IMR-90 (cell line): ENCODE results near the gene ZNF621. TPM values are rescaled to one million over a fixed set of nuclear protein-coding genes. Genes with fewer than 3 reads are reported as not detected.

ENCODE experiments used
- ATAC-seq: fragments of 200-7000 bp; cut with Tn5 transposase; 2 replicates; pipeline ENCODE4 v1.9.1; 2020; ENCODE audit warnings: low read depth, mild to moderate bottlenecking, moderate library complexity
- BruUV-seq: library from RNA; stranded (reverse); fragments of 400-500 nt; replicated peaks from 2 replicates; lab custom pipeline; 2021; lab: Mats Ljungman, UMichigan
- CTCF ChIA-PET: fragments of 300-600 bp; formaldehyde crosslinking; extraction: SDS; loops from one replicate; lab custom pipeline; 2021; ENCODE audit warnings: antibody characterized with exemption; lab: Yijun Ruan, JAX
- POLR2A ChIA-PET: fragments of 300-600 bp; sonication (Branson Sonifier 250); formaldehyde crosslinking; loops from one replicate; lab custom pipeline; 2022; ENCODE audit warnings: antibody characterized with exemption; ENCODE audit not compliant: unreplicated experiment; lab: Charles Lee
- DNase-seq: peaks from one replicate; pipeline ENCODE4 v3.0.0; 2013
- H2AFZ ChIP-seq: replicated peaks from 2 replicates; pipeline ENCODE3; 2013; ENCODE audit warnings: low read length, mild to moderate bottlenecking; ENCODE audit not compliant: poor library complexity
- H2AK5ac ChIP-seq: 2 replicates; pipeline ENCODE4 v1.6.1; 2013; ENCODE audit warnings: low read depth, low read length, inconsistent platforms
- H2AK9ac ChIP-seq: replicated peaks from 2 replicates; pipeline ENCODE3; 2013; ENCODE audit warnings: mild to moderate bottlenecking, low read depth, low read length, moderate library complexity; ENCODE audit not compliant: poor library complexity
- H2BK120ac ChIP-seq: 2 replicates; pipeline ENCODE4 v1.6.1; 2013; ENCODE audit warnings: low read depth, low read length, inconsistent platforms
- H2BK15ac ChIP-seq: 3 replicates; pipeline ENCODE4 v1.6.1; 2013; ENCODE audit warnings: low read depth, low read length, inconsistent platforms
- H2BK20ac ChIP-seq: 2 replicates; pipeline ENCODE4 v1.6.1; 2013; ENCODE audit warnings: low read depth, mild to moderate bottlenecking, inconsistent platforms, low read length, moderate library complexity
- H2BK5ac ChIP-seq: 2 replicates; pipeline ENCODE4 v1.6.1; 2013; ENCODE audit warnings: mild to moderate bottlenecking, low read depth, low read length, inconsistent platforms; ENCODE audit not compliant: poor library complexity, severe bottlenecking
- H3K14ac ChIP-seq: replicated peaks from 2 replicates; pipeline ENCODE4 v1.6.1; 2013; ENCODE audit warnings: low read depth, low read length, inconsistent platforms
- H3K18ac ChIP-seq: 2 replicates; pipeline ENCODE4 v1.6.1; 2013; ENCODE audit warnings: low read depth, low read length, control low read depth
- H3K23ac ChIP-seq: 2 replicates; pipeline ENCODE4 v1.6.1; 2013; ENCODE audit warnings: low read depth, low read length, inconsistent platforms
- H3K27ac ChIP-seq: 2 replicates; pipeline ENCODE4 v1.5.1; 2013; ENCODE audit warnings: mild to moderate bottlenecking, control low read depth, low read length; ENCODE audit not compliant: insufficient read depth
- H3K27me3 ChIP-seq: 2 replicates; pipeline ENCODE4 v1.6.1; 2013; ENCODE audit warnings: low read length; ENCODE audit not compliant: control insufficient read depth, insufficient read depth
- H3K36me3 ChIP-seq: 2 replicates; pipeline ENCODE4 v1.6.1; 2013; ENCODE audit warnings: low read length, mixed read lengths; ENCODE audit not compliant: control insufficient read depth, insufficient read depth
- H3K4ac ChIP-seq: 2 replicates; pipeline ENCODE4 v1.6.1; 2013; ENCODE audit warnings: low read depth, low read length, inconsistent platforms
- H3K4me1 ChIP-seq: 2 replicates; pipeline ENCODE4 v1.6.1; 2013; ENCODE audit warnings: low read length, mixed read lengths; ENCODE audit not compliant: control insufficient read depth, insufficient read depth
- H3K4me2 ChIP-seq: 2 replicates; pipeline ENCODE4 v1.6.1; 2013; ENCODE audit warnings: low read depth, mild to moderate bottlenecking, control low read depth, low read length, moderate library complexity
- H3K4me3 ChIP-seq: 2 replicates; pipeline ENCODE4 v1.5.1; 2013; ENCODE audit warnings: low read depth, mild to moderate bottlenecking, control low read depth, low read length, moderate library complexity; ENCODE audit not compliant: insufficient read depth
- H3K56ac ChIP-seq: 2 replicates; pipeline ENCODE4 v1.6.1; 2013; ENCODE audit warnings: low read length, inconsistent platforms; ENCODE audit not compliant: insufficient read depth; ENCODE audit errors: extremely low read depth
- H3K79me1 ChIP-seq, 2 experiments: 2 replicates each; pipeline ENCODE4 v1.6.1; 2013; ENCODE audit warnings: low read length in 2 of 2, inconsistent platforms in 1 of 2, low read depth in 1 of 2
- H3K9ac ChIP-seq: 2 replicates; pipeline ENCODE4 v1.6.1; 2013; ENCODE audit warnings: low read depth, low read length, control low read depth
- H3K9me1 ChIP-seq: 2 replicates; pipeline ENCODE4 v1.6.1; 2013; ENCODE audit warnings: low read length, inconsistent platforms; ENCODE audit not compliant: insufficient read depth
- H3K9me3 ChIP-seq: 2 replicates; pipeline ENCODE4 v1.6.1; 2013; ENCODE audit warnings: low read length; ENCODE audit not compliant: control insufficient read depth, insufficient read depth
- H4K20me1 ChIP-seq: 2 replicates; pipeline ENCODE4 v1.6.1; 2013; ENCODE audit warnings: low read length, inconsistent platforms; ENCODE audit not compliant: insufficient read depth
- H4K5ac ChIP-seq: 2 replicates; pipeline ENCODE4 v1.6.1; 2013; ENCODE audit warnings: mild to moderate bottlenecking, low read depth, low read length, control low read depth
- H4K8ac ChIP-seq, 2 experiments: 2 replicates each; pipeline ENCODE4 v1.6.1; 2013; ENCODE audit warnings: low read depth in 2 of 2, low read length in 2 of 2, control low read depth in 1 of 2, inconsistent platforms in 1 of 2
- H4K91ac ChIP-seq: 2 replicates; pipeline ENCODE4 v1.6.1; 2013; ENCODE audit warnings: low read depth, low read length, inconsistent platforms; ENCODE audit not compliant: insufficient read depth
- CHD1 ChIP-seq: IDR thresholded peaks from 2 replicates; pipeline ENCODE4 v1.6.1; 2012; ENCODE audit warnings: low read depth, low read length, improper control_type of control experiment
- CTCF ChIP-seq: conservative IDR thresholded peaks from 2 replicates; pipeline ENCODE4 v1.5.1; 2012; ENCODE audit warnings: mild to moderate bottlenecking, low read depth, low read length, improper control_type of control experiment
- ELK1 ChIP-seq: fragments of 150-350 bp; IDR thresholded peaks from 2 replicates; pipeline ENCODE4 v1.6.1; 2016; ENCODE audit warnings: low read depth, mild to moderate bottlenecking, low read length, moderate library complexity, borderline replicate concordance
- FOS ChIP-seq: fragments of 150-350 bp; IDR thresholded peaks from 2 replicates; pipeline ENCODE4 v1.6.1; 2016; ENCODE audit warnings: low read depth, low read length
- MAFK ChIP-seq: IDR thresholded peaks from 2 replicates; pipeline ENCODE4 v1.6.1; 2012; ENCODE audit warnings: low read depth, low read length, improper control_type of control experiment
- MXI1 ChIP-seq: IDR thresholded peaks from 2 replicates; pipeline ENCODE4 v1.6.1; 2012; ENCODE audit warnings: low read depth, mild to moderate bottlenecking, low read length, moderate library complexity, borderline replicate concordance
- RAD21 ChIP-seq: IDR thresholded peaks from 2 replicates; pipeline ENCODE4 v1.6.1; 2012; ENCODE audit warnings: low read length, improper control_type of control experiment
- RCOR1 ChIP-seq: IDR thresholded peaks from 2 replicates; pipeline ENCODE4 v1.6.1; 2012; ENCODE audit warnings: mild to moderate bottlenecking, low read length, improper control_type of control experiment; ENCODE audit not compliant: insufficient replicate concordance
- RFX5 ChIP-seq: IDR thresholded peaks from 2 replicates; pipeline ENCODE4 v1.8.0; 2012; ENCODE audit warnings: low read depth, mild to moderate bottlenecking, low read length, moderate library complexity
- SMC3 ChIP-seq: fragments of 150-350 bp; IDR thresholded peaks from 2 replicates; pipeline ENCODE4 v1.6.1; 2016; ENCODE audit warnings: low read depth, mild to moderate bottlenecking, antibody characterized with exemption, low read length, moderate library complexity
- USF2 ChIP-seq: fragments of 150-350 bp; IDR thresholded peaks from 2 replicates; pipeline ENCODE4 v1.6.1; 2017; ENCODE audit warnings: mild to moderate bottlenecking, antibody characterized with exemption, low read length, low read depth
- WGBS, 2 experiments: methylation state at CpG; one replicate each; pipeline versions ENCODE4 v1.1.5 to v1.1.7; 2013; ENCODE audit warnings: missing lambda C conversion rate in 2 of 2; ENCODE audit not compliant: insufficient read length in 1 of 2; ENCODE audit errors: extremely low coverage in 2 of 2; 5-methylcytosine and 5-hydroxymethylcytosine counted together
- dilution Hi-C: fragments of 300-500 bp; cut with HindIII; formaldehyde crosslinking; loops from one replicate; pipeline ENCODE4 v1.14.3; 2018; ENCODE audit warnings: low sequenced_read_pairs; ENCODE audit not compliant: unreplicated experiment
- in situ Hi-C: fragments of 300-500 bp; cut with MboI; formaldehyde crosslinking; loops from 3 replicates; pipeline ENCODE4 v1.14.3; 2019; ENCODE audit warnings: low sequenced_read_pairs, inconsistent platforms, mixed read lengths
- intact Hi-C: fragments of 100-400 bp; cut with micrococcal nuclease; formaldehyde crosslinking; loops from 2 replicates; pipeline ENCODE4 v1.10.0; 2022
- polyA plus RNA-seq, 3 experiments: library from polyadenylated mRNA; depleted of rRNA; stranded (reverse); fragments of >200 nt; gene quantifications; 2 replicates each; pipeline ENCODE4 v1.2.3, GENCODE V29; 2012; ENCODE audit warnings: low replicate concordance in 1 of 3
- total RNA-seq: library from RNA; depleted of rRNA; stranded (reverse); fragments of >200 nt; gene quantifications from 2 replicates; pipeline ENCODE4 v1.2.3, GENCODE V29; 2012

The ZNF621 gene
- total and polyA plus RNA-seq, 2 of the 4 experiments (the other 2 are of a cell fraction), result 7.3 to 8.3 TPM

- H4K20me1 ChIP-seq, result no peaks in the 10 kb centered on the region
- no TSS peak for BruUV-seq
- no peak overlapping the region for H3K14ac ChIP-seq
- no CpG with 5 or more reads among the region's 1 CpG for WGBS, 2 experiments
- H3K79me1 ChIP-seq, result no peaks in the 10 kb centered on the region
- no peak overlapping the region for H3K27ac ChIP-seq
- H2AFZ ChIP-seq, result no peak overlapping the region
- POLR2A ChIA-PET, result no interaction called here
- DNase-seq, result no peak
- no peak overlapping the region for H3K23ac ChIP-seq
- no peak overlapping the region for H2BK120ac ChIP-seq
- H3K27me3 ChIP-seq, result no peaks in the 10 kb centered on the region
- H3K4ac ChIP-seq, result no peak overlapping the region
- ATAC-seq, result no peak
- intact Hi-C loops, result no loop called here
- peaks cover 3% of the 10 kb centered on the region for H3K4me1 ChIP-seq
- H2BK15ac ChIP-seq, result no peak overlapping the region
- H2AK5ac ChIP-seq, result no peak overlapping the region
- TF ChIP-seq USF2 (no peak), MXI1 (no peak), RCOR1 (no peak), CTCF (no peak), CHD1 (no peak), ELK1 (no peak), FOS (no peak), RFX5 (no peak), RAD21 (no peak), SMC3 (no peak), MAFK (no peak)
- no peak overlapping the region for H3K4me3 ChIP-seq
- H2AK9ac ChIP-seq, result no peak overlapping the region
- H4K91ac ChIP-seq, result no peak overlapping the region
- in situ Hi-C loops, result no loop called here
- H3K9me1 ChIP-seq, result peaks cover 3% of the 10 kb centered on the region; the same call in 1 of the 2 replicates
- no peak overlapping the region for H3K18ac ChIP-seq
- no peak overlapping the region for H2BK20ac ChIP-seq
- H3K56ac ChIP-seq, result no peak overlapping the region
- H3K4me2 ChIP-seq, result no peak overlapping the region
- H2BK5ac ChIP-seq, result no peak overlapping the region
- dilution Hi-C loops, result no loop called here
- H3K9me3 ChIP-seq, result no peaks in the 10 kb centered on the region
- H4K8ac ChIP-seq, result no peak overlapping the region
- no peak overlapping the region for H3K9ac ChIP-seq
- no peak overlapping the region for H4K5ac ChIP-seq
- no peaks in the 10 kb centered on the region for H3K36me3 ChIP-seq
- CTCF ChIA-PET, result no interaction called here
These were observed 24.8 kb upstream of the ZNF621 start for GRCh38 chr3:40499952-40500351.
